Peyer's patch (tissue), 4 donors: ENCODE data around the gene SLBP. TPM values are rescaled to one million over a fixed set of nuclear protein-coding genes. Genes with fewer than 3 reads are reported as not detected.

ENCODE experiments used
- DNase-seq, 3 donors: peaks; one replicate each; pipeline ENCODE4 v3.0.0-alpha.2; 2017 to 2019
- H3K27ac ChIP-seq, 4 donors: fragments of 200-600 bp; sonication (generic); one replicate each; pipeline ENCODE4 v1.5.1; 2016 to 2019
- H3K27me3 ChIP-seq, 2 donors: fragments of 200-600 bp; sonication (generic); one replicate each; pipeline ENCODE4 v1.5.1; 2019
- H3K36me3 ChIP-seq, 3 donors: fragments of 200-600 bp; sonication (generic); one replicate each; pipeline ENCODE4 v1.5.1; 2016 to 2019
- H3K4me1 ChIP-seq, 4 donors: fragments of 200-600 bp; sonication (generic); one replicate each; pipeline ENCODE4 v1.5.1; 2016 to 2019
- H3K4me3 ChIP-seq, 4 donors: fragments of 200-600 bp; sonication (generic); 1 replicate in 3 of 4; 2 replicates in 1 of 4; pipeline ENCODE4 v1.5.1; 2016 to 2019; ENCODE audit warnings: mild to moderate bottlenecking in 1 of 4
- H3K9me3 ChIP-seq, 4 donors: fragments of 200-600 bp; sonication (generic); one replicate each; pipeline ENCODE4 v1.5.1; 2016 to 2019; ENCODE audit warnings: mild to moderate bottlenecking in 1 of 4
- POLR2A ChIP-seq, 2 donors: fragments of 450-650 bp; IDR thresholded peaks; one replicate each; pipeline ENCODE4 v1.5.1; 2017; ENCODE audit warnings: antibody characterized with exemption in 2 of 2, mild to moderate bottlenecking in 2 of 2, moderate library complexity in 2 of 2
- total RNA-seq, 4 donors: library from RNA; depleted of rRNA; stranded (reverse); fragments of >200 nt; gene quantifications; one replicate each; pipeline ENCODE4 v1.1.0, GENCODE V29; 2016
- TF ChIP-seq, protein P1 (sequence below), 6 experiments: fragments of 450-650 bp in 4 of 6; fragments of 200-600 bp in 2 of 6; sonication (generic) in 1 of 6; IDR thresholded peaks; one replicate each; pipeline ENCODE4 v1.5.1; 2017 to 2019; ENCODE audit warnings: antibody characterized with exemption in 6 of 6, mild to moderate bottlenecking in 3 of 6, moderate library complexity in 1 of 6

The SLBP gene
- total RNA-seq, 4 donors from 2014 or later = 18.4 to 86.6 (median 26.2) TPM

DNA sequence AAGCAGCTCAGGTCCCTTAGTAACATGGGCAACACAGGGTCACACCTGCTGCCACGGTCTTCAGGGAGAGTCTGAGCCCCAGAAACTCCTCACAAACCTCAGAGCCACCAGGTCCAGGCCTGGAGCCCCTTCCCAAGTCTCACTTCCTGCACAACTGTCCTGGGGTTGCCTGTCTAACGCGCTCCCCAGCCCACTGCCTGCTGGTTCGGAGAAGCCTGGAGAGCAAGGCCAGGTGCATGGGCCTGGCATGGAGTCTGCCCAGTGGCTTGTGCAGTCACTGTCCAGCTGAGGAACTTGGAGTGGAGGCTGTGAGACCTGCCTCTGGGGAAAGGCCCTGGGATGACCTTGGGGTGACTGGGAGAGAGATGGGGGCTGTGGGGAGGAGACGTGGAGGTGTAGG is 56.0 kb downstream of the SLBP start:
- TF ChIP-seq, protein P1, sequence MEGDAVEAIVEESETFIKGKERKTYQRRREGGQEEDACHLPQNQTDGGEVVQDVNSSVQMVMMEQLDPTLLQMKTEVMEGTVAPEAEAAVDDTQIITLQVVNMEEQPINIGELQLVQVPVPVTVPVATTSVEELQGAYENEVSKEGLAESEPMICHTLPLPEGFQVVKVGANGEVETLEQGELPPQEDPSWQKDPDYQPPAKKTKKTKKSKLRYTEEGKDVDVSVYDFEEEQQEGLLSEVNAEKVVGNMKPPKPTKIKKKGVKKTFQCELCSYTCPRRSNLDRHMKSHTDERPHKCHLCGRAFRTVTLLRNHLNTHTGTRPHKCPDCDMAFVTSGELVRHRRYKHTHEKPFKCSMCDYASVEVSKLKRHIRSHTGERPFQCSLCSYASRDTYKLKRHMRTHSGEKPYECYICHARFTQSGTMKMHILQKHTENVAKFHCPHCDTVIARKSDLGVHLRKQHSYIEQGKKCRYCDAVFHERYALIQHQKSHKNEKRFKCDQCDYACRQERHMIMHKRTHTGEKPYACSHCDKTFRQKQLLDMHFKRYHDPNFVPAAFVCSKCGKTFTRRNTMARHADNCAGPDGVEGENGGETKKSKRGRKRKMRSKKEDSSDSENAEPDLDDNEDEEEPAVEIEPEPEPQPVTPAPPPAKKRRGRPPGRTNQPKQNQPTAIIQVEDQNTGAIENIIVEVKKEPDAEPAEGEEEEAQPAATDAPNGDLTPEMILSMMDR (IDR thresholded peaks at IDR 0.05) = no peak
- TF ChIP-seq POLR2A (IDR thresholded peaks at IDR 0.05) = no peak
- Histone ChIP-seq H3K36me3 (no peaks in the 10 kb centered on the region), H3K9me3 (no peaks in the 10 kb centered on the region), H3K4me3 (no peak overlapping the region), H3K27ac (no peak overlapping the region), H3K27me3 (no peaks in the 10 kb centered on the region), H3K4me1 (no peaks in the 10 kb centered on the region)
- DNase-seq = no peak

DNA sequence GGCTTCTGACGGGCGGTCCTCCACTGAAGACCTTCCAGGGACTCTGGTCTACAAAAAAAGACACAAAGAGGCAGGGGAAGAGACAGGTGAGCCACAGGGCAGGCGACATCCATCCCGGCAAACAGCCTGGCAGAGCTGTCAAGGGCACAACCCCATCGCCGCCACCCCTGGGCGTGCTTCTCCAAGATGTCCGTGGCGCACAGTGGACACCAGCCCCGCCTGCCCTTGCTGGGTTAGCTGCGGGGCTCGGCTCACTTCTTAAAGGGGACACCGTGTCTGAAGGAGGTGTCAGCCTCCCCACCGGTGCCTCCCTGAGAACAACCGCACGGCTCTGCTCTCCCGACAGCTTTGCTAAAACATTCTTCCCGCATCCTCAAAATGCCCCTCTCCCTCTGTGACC is 56.4 kb downstream of the SLBP start:
- no peaks in the 10 kb centered on the region for H3K4me1 ChIP-seq
- no peak overlapping the region for H3K4me3 ChIP-seq
- TF ChIP-seq, protein P1 (IDR thresholded peaks at IDR 0.05) = no peak
- TF ChIP-seq POLR2A (IDR thresholded peaks at IDR 0.05) = no peak
- no peaks in the 10 kb centered on the region for H3K36me3 ChIP-seq
- no peaks in the 10 kb centered on the region for H3K9me3 ChIP-seq
- H3K27ac ChIP-seq = no peak overlapping the region
- H3K27me3 ChIP-seq = no peaks in the 10 kb centered on the region
- no peak for DNase-seq

DNA sequence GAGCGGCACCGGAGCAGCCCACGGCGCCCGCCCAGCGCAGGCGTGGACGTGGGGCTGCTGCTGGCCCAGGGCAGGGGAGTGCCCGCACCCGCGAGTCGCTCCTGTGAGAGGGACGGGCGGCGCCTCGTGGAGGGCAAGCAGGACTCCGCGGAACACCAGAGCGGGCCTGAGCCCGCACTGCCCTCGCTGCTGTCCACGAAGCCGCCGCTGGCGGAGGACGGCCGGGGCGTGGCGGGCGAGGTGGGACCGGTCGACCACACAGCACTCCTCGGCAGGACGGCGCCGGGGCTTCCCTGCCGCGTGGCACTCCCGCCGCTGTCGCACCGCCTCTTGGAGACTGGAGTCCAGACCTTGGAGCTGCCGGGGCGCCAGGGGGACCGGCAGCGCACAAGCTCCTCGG is 57.0 kb downstream of the SLBP start:
- DNase-seq = no peak
- H3K4me3 ChIP-seq = no peak overlapping the region
- no peaks in the 10 kb centered on the region for H3K27me3 ChIP-seq
- H3K27ac ChIP-seq = no peak overlapping the region
- H3K36me3 ChIP-seq = no peaks in the 10 kb centered on the region
- no peaks in the 10 kb centered on the region for H3K4me1 ChIP-seq
- H3K9me3 ChIP-seq = no peaks in the 10 kb centered on the region
- TF ChIP-seq POLR2A (IDR thresholded peaks at IDR 0.05) = no peak
- TF ChIP-seq, protein P1 (IDR thresholded peaks at IDR 0.05) = no peak

DNA sequence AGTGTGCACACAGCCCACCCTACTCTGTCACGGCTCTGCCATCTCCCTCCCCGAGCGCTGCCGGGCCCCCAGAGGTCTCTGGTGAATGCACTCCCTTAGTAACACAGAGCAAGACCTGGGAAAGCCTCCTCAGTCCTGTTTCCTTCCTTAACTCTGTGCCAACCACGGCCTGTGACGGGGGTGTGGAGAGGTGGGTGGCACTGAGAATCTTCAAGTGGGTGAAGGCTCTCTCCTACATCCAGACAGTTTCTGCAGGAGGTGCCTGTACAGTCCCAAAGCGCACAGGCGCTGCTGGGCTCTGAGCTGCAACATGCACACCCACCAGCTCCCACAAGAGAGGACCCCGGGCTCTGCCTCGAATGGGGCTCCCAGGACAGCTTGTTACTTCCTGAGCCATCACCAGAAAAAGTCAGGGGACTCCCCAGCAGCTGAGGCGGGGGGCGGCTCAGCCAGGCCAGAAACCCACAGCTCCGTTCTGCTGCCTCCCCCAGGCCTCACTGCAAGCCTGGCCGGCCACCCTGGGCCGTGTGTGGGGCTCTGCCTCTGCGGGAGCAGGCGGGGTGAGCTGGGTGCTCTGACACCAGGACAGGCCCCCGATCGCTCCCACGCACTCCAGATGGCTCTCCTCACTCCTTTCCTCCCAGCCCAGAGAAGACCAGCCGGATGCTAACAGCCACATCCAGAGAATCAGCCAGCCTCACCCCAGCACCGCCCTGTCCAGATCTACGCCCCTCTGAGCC is 57.7 kb downstream of the SLBP start:
- H3K9me3 ChIP-seq = no peaks in the 10 kb centered on the region
- H3K27ac ChIP-seq = no peak overlapping the region
- no peak for TF ChIP-seq POLR2A (IDR thresholded peaks at IDR 0.05)
- TF ChIP-seq, protein P1 (IDR thresholded peaks at IDR 0.05) = no peak
- H3K36me3 ChIP-seq = no peaks in the 10 kb centered on the region
- no peaks in the 10 kb centered on the region for H3K4me1 ChIP-seq
- no peak overlapping the region for H3K4me3 ChIP-seq
- DNase-seq = no peak
- H3K27me3 ChIP-seq = no peaks in the 10 kb centered on the region

DNA sequence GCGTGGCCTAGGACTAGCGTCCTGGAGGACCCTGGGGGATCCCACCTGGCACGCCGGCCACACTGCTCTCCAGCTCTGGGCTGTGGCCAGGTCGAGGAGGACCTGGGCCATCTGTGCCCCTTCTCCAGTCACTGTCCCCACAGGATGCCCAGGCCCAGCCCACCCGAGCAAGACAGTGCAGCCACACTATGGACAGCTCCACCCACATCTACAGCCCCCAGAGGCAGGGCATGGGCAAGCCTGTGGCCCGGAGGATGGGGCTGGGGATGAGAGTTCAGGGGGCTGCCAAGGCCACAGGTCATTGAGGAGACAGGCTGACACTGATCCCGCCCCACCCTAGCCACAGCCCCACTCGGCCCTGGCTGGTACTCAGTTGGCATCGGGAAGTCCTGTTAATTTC is 58.3 kb downstream of the SLBP start:
- DNase-seq = no peak
- Histone ChIP-seq H3K27me3 (no peaks in the 10 kb centered on the region), H3K4me1 (no peaks in the 10 kb centered on the region), H3K36me3 (no peaks in the 10 kb centered on the region), H3K9me3 (no peaks in the 10 kb centered on the region), H3K27ac (no peak overlapping the region), H3K4me3 (no peak overlapping the region)
- TF ChIP-seq, protein P1 (IDR thresholded peaks at IDR 0.05) = no peak

DNA sequence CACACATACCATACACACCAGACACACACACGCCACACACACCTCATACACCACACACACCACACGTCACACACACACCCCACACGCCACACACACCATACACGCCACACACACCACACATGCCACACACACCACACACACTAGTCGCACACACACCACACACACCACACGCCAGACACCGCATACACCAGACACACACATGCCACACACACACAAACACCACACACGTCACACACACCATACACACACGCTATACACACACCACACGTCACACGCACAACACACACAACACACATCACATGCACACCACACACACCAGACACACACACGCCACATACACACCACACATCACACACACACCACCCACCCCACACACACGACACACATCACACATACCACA is 60.0 kb downstream of the SLBP start:
- no peak overlapping the region for H3K27ac ChIP-seq
- no peaks in the 10 kb centered on the region for H3K27me3 ChIP-seq
- no peaks in the 10 kb centered on the region for H3K9me3 ChIP-seq
- H3K4me1 ChIP-seq = no peaks in the 10 kb centered on the region
- TF ChIP-seq, protein P1 (IDR thresholded peaks at IDR 0.05) = no peak
- no peak for TF ChIP-seq POLR2A (IDR thresholded peaks at IDR 0.05)
- no peaks in the 10 kb centered on the region for H3K36me3 ChIP-seq
- no peak overlapping the region for H3K4me3 ChIP-seq
- DNase-seq = no peak
